Measurements from ENCODE around the gene DBNL. TPM values are rescaled to one million over a fixed set of nuclear protein-coding genes. Genes with fewer than 3 reads are reported as not detected.

The DBNL gene
- total RNA-seq, 2 donors from 2014 or later: 91.1 to 104 TPM

DNA sequence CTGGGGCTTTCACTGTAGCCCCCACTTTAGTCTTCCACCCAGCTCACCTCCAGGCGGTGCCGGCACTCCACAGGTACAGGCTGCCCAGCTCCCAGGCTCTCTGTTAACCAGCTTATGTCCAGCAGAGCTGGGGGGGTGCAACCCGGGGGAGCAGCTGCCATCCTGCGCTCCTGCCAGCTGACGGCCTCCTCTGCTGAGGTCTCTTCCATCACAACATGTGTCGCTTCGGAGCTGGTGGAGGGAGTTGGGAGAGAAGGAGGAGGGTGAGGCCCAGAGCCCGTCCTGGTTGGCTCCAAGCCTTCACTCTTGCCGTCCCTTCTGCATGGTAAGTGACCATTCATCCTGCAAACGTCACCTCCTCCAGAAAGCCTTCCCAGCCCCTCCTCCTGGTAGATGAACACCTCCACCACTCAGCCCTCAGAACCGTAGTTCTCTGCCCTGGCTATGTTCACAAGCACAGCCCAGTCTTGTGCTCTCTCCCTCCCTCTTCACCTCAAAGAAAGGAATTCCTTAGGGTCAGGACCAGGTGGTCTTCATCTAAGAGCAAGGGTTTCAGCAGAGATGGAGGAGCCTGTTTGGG lies 36.3 kb downstream of the DBNL start:
- Mint-ChIP-seq H3K36me3 (ENCODE audit: low read depth) (peaks cover 6% of the 10 kb centered on the region), H3K4me3 (peak overlapping the region; percentile 89), H3K27ac (peak overlapping the region; percentile 98), H3K4me1 (peaks cover 13% of the 10 kb centered on the region), H3K27me3 (no peaks in the 10 kb centered on the region)
- no peak for ATAC-seq
- peak in 1 of 3 donors; percentile 2 for DNase-seq
- no peaks in the 10 kb centered on the region for H3K9me3 ChIP-seq (ENCODE audit: control insufficient read depth, low read length, poor library complexity, severe bottlenecking)

DNA sequence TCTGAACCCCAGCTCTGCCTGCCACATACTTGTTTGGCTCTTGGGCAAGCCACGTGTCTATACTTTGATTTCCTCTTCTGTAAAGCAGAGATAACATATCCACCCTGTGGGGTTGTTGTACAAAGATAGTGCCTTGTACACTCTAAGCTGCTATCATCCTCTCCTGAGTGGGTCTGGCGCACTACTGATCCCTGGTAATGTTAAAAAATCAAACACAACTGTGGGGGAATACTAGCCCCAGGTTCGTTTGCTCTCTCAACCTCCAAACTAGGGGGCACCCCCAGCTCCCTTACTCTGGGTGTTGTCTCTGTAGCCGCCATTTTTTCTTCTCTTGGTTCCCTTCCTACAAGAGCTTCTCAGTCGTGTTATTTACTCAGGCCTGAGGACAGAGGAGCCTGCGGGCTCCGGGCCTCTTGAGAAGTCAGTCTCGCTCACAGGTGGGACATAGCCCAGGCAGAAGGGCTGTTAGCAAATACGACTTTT lies 36.8 kb downstream of the DBNL start:
- ATAC-seq (no peak), DNase-seq (peak in 1 of 3 donors; percentile 1)
- H3K36me3 Mint-ChIP-seq (ENCODE audit: low read depth): peaks cover 6% of the 10 kb centered on the region
- peak overlapping the region; percentile 89 for H3K4me3 Mint-ChIP-seq
- peaks cover 13% of the 10 kb centered on the region for H3K4me1 Mint-ChIP-seq
- peak overlapping the region; percentile 98 for H3K27ac Mint-ChIP-seq
- H3K9me3 ChIP-seq (ENCODE audit: control insufficient read depth, low read length, poor library complexity, severe bottlenecking): no peaks in the 10 kb centered on the region
- no peaks in the 10 kb centered on the region for H3K27me3 Mint-ChIP-seq

DNA sequence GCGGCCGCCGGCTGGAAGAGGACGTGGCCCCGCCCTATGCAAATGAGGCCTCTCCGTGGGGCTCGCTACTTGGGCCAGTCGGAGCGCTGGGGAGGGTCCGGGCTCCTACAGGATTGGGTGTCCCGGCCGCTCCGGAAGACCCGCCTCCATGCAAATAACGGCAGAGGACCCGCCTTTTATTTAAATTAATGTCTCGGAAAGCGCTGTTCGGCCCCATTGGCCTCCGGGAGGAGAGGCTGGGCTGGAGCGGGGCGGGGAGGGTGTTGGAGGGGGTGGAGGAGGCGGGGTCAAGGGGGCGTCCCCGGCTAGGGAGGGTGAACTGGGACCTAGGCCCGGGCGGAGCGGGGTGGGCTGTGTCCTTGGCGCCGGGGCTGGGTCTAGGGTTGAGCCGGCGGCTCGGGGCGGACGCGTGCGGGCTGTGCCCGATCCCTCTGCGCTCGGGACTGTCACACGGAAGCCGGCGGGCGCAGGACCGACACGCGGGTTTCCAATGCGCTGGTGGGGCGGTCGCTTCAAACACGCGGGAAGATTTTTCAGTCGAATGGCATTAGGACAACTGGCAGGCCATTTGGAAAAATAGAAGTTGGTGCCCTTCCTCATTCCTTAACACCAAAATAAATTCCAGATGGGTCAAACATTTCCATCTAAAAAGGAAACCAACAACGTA lies 38.2 kb downstream of the DBNL start:
- Mint-ChIP-seq H3K27ac (peak overlapping the region; percentile 98), H3K4me1 (peaks cover 13% of the 10 kb centered on the region), H3K36me3 (ENCODE audit: low read depth) (peaks cover 4% of the 10 kb centered on the region), H3K4me3 (peak overlapping the region; percentile 89), H3K27me3 (no peaks in the 10 kb centered on the region)
- DNase-seq (peak; percentile 94 to 98 (median 96)), ATAC-seq (peak; percentile 94)
- no peaks in the 10 kb centered on the region for H3K9me3 ChIP-seq (ENCODE audit: control insufficient read depth, low read length, poor library complexity, severe bottlenecking)

DNA sequence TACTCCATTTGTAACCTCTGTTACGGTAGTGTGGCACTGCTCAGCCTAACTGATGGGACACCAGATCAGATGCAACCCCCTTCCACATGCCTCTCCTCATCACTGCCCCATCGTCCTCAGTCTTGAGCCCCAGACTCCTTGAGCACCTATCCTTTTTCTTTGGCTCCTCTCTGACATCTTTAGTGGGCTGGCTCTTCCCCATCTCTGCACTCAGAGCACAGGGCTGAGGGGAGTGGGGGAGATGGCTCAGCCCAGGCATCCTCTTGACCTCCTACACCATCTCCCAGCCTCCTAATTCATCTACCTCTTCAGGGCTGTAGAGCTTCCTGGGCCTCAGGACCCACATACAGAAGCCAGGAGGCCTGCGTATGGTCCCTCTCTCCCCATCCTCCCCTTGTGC lies 39.3 kb downstream of the DBNL start:
- H3K9me3 ChIP-seq (ENCODE audit: control insufficient read depth, low read length, poor library complexity, severe bottlenecking): no peaks in the 10 kb centered on the region
- Mint-ChIP-seq H3K36me3 (ENCODE audit: low read depth) (no peaks in the 10 kb centered on the region), H3K4me1 (peaks cover 13% of the 10 kb centered on the region), H3K4me3 (no peak overlapping the region), H3K27me3 (no peaks in the 10 kb centered on the region), H3K27ac (no peak overlapping the region)
- no peak for ATAC-seq
- no peak for DNase-seq

DNA sequence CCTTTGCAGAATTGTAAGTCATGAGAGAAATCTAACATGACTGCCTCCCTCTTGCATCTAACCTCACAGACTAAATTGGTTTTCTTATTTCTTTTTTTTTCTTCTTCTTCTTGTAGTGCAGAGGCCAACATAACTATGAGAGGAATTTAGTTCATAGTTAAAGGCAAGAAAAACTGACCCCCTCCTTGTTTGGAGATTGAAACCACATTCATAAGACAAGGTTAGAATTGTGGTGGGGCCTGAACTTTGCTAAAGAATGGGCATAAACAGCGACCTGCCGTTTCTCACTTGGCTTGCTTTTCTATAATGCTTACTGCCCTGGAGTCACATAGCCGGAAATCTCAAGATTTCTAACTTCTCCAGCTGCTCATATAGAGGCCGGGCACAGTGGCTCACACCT lies 40.2 kb downstream of the DBNL start:
- Mint-ChIP-seq H3K27ac (no peak overlapping the region), H3K4me3 (no peak overlapping the region), H3K36me3 (ENCODE audit: low read depth) (no peaks in the 10 kb centered on the region), H3K27me3 (no peaks in the 10 kb centered on the region), H3K4me1 (peaks cover 13% of the 10 kb centered on the region)
- H3K9me3 ChIP-seq (ENCODE audit: control insufficient read depth, low read length, poor library complexity, severe bottlenecking): no peaks in the 10 kb centered on the region
- DNase-seq: no peak
- ATAC-seq: no peak

DNA sequence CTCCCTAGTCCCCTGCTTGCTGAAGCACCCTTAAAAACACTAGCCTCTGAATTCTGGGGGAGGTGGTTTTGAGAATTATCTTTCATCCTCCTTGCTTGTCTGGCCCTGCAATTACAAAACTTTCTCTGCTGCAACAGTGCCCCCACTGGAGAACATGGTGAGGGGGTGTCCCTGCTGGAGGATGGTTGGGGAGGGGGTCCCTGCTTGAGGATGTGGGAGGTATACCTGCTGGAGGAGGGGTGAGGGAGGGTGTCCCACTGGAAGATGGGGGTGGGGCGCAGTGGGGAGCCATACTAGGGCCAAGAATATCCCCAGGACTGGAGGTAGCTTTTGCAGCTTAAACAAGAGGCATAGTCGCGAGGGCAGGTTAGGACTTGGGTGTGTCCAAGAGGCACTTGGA lies 41.0 kb downstream of the DBNL start:
- Mint-ChIP-seq H3K27me3 (peaks cover under 1% of the 10 kb centered on the region), H3K4me3 (no peak overlapping the region), H3K4me1 (peaks cover 13% of the 10 kb centered on the region), H3K27ac (no peak overlapping the region), H3K36me3 (ENCODE audit: low read depth) (no peaks in the 10 kb centered on the region)
- no peak for ATAC-seq
- peak in 1 of 3 donors; percentile 4 for DNase-seq
- H3K9me3 ChIP-seq (ENCODE audit: control insufficient read depth, low read length, poor library complexity, severe bottlenecking): no peaks in the 10 kb centered on the region

DNA sequence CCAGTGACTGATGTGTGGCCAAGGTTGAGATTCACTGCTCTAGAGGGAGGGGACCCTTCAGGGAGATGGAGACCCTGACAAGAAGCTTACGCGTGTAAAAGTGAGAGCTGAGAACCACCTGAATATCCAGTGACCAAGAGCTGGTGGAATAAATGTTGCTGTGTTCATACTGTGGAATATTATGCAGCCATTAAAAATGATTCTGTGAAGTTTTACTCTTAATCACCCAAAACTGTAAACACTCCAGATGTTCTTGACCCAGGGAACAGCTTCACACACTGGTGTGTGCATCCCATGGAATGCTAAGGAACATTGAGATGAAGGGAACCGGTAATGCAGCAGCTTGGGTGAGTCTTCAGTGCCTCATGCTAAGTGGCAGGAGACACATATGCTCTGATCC lies 42.1 kb downstream of the DBNL start:
- no peaks in the 10 kb centered on the region for H3K9me3 ChIP-seq (ENCODE audit: control insufficient read depth, low read length, poor library complexity, severe bottlenecking)
- ATAC-seq: no peak
- Mint-ChIP-seq H3K36me3 (ENCODE audit: low read depth) (no peaks in the 10 kb centered on the region), H3K4me3 (no peak overlapping the region), H3K27me3 (peaks cover 7% of the 10 kb centered on the region), H3K27ac (no peak overlapping the region), H3K4me1 (peaks cover 4% of the 10 kb centered on the region)
- DNase-seq: no peak

DNA sequence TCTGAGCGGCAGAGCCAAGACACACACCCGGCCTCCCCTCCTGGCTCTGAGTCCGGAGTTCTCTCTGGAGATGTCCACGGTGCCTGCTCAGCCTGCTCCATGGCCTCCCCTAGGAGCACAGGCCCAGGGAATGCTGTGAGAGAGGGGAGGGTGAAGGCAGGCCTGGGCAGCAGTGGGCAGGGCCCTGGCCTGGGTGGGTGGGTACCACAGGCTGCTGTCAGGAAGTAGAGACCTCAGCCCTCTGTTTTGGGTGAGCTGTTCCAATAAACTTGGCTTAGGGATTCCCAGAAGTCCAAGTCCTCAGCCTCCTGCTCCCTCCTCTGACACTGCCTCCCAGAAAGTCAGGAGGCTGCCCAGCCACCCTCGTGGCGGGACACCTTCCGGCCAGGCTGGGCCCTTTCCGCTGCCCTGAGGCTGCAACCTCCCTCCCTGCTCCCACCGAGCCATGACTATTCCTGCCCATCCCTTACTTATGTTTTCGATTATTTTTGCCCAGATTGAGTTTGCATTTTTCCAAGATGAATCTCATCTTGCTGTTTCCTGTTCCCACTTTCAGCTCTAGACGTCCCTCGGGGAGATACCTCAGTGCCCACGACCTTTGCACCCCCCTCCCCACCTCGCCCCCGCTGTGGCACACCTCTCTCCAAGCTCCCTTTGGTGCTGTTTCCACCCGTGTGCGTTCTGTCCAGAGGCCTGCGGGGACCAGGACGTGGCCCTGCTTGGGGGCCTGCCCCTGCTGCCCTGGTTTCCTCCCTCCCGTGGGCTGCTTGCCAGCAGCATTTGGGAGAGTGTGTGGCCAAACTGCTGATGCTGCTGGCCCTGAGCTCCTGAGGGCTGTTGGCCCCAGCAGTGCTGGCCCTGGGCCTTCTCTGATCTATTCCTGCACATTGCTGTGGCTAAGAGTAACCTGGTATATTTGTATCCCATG lies 43.7 kb downstream of the DBNL start:
- Mint-ChIP-seq H3K4me1 (peaks cover 4% of the 10 kb centered on the region), H3K4me3 (no peak overlapping the region), H3K27me3 (peaks cover 7% of the 10 kb centered on the region), H3K27ac (no peak overlapping the region), H3K36me3 (ENCODE audit: low read depth) (no peaks in the 10 kb centered on the region)
- DNase-seq (peak in 1 of 3 donors; percentile 1), ATAC-seq (no peak)
- no peaks in the 10 kb centered on the region for H3K9me3 ChIP-seq (ENCODE audit: control insufficient read depth, low read length, poor library complexity, severe bottlenecking)

DNA sequence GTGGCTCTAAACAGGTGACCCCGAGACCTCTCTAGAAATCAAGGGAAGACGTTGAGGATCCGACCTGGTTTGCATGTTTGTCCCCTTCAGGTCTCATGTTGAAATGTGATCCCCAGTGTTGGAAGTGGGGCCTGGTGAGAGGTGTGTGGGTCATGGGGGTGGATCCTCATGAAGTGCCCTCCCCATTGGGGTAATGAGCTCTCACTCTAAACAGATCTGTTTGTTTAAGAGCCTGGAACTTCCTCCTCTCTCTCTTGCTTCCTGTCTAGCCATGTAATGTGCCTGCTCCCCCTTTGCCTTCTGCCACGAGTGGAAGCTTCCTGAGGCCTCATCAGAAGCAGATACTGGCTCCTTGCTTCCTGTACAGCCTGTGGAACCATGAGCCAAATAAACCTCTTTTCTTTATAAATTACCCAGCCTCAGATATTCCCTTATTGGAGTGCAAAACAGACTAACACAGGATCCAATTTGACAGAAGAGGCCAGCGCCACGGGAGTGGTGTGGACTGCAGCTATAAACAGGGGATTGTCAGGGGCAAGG lies 48.7 kb downstream of the DBNL start:
- ATAC-seq (no peak), DNase-seq (no peak)
- Mint-ChIP-seq H3K36me3 (ENCODE audit: low read depth) (no peaks in the 10 kb centered on the region), H3K4me3 (no peak overlapping the region), H3K27ac (no peak overlapping the region), H3K27me3 (peaks cover 15% of the 10 kb centered on the region), H3K4me1 (peaks cover 10% of the 10 kb centered on the region)
- H3K9me3 ChIP-seq (ENCODE audit: control insufficient read depth, low read length, poor library complexity, severe bottlenecking): no peaks in the 10 kb centered on the region

DNA sequence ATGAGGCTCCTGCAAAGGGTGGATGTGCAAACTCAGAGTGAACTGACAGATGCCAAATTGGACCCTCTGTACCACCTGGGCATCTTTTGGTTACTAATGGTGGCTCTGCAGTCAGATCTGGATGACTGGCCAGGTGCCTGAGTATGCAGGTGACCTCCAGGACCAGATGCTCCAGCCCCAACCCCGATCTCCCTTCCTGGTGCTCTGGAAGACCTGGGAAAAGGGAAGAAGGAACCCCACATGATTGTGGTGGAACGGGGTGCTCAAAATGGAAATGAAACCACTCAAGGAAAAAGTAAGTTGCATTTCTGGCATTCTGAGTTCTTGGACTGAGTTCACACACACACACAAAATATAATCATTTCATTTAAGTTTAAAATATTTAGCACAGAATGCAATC lies 49.9 kb downstream of the DBNL start:
- Mint-ChIP-seq H3K27ac (no peak overlapping the region), H3K4me1 (peaks cover 10% of the 10 kb centered on the region), H3K4me3 (no peak overlapping the region), H3K27me3 (peaks cover 15% of the 10 kb centered on the region), H3K36me3 (ENCODE audit: low read depth) (no peaks in the 10 kb centered on the region)
- no peak for ATAC-seq
- no peak for DNase-seq
- no peaks in the 10 kb centered on the region for H3K9me3 ChIP-seq (ENCODE audit: control insufficient read depth, low read length, poor library complexity, severe bottlenecking)

DNA sequence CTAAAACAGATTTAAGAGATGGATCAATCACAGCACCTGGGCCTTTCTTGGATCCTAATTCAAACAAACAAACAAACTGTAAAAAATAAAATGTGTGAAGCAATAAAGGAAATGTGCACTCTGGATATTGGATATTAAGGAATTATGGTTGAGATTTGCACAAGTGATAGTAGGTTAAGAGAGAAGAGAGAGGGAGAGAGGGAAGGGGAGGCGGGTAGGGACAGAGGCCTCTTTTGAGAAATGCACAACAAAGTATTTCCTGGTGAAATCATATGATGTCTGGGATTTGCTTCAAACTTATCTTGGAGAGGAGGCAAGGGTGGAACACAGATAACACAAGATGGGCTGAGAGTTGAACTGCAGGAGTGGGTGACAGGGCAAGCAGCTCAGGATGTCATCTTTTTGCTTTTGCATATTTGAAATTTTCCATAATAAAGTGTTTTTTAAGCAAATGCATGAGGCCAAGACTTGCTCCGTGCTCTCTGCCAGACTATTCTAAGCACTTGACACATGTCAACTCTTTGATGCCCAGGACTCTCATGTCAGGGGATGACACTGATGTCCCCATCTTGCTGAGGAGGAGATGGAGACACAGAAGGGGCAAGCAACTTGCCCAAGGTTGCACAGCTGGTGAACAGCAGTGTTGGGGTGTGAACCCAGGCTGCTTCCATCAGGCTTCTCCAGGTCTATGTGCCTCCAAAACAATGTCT lies 50.5 kb downstream of the DBNL start:
- Mint-ChIP-seq H3K36me3 (ENCODE audit: low read depth) (no peaks in the 10 kb centered on the region), H3K4me1 (peaks cover 10% of the 10 kb centered on the region), H3K27ac (no peak overlapping the region), H3K4me3 (peak overlapping the region; percentile 28), H3K27me3 (peaks cover 15% of the 10 kb centered on the region)
- no peak for DNase-seq
- no peaks in the 10 kb centered on the region for H3K9me3 ChIP-seq (ENCODE audit: control insufficient read depth, low read length, poor library complexity, severe bottlenecking)
- no peak for ATAC-seq

DNA sequence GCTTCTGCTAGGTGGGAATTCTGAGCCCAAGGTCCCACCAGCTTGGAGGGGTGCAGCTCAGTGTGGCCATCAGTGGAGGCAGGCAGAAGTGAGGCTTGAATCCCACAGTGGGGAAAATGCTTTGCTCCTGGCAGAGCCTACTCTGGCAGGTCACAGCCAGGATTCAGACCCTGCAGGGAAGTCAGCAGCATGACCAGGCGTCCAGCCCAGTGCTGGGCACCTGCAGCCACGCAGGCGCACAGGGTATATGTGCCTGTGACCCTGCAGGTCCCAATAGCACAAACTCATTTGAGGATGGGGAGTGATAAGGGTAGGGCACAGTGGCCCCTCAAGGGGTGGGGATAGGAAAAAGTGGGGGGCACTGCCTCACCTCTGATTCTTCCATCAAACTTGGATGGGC lies 51.3 kb downstream of the DBNL start:
- Mint-ChIP-seq H3K36me3 (ENCODE audit: low read depth) (no peaks in the 10 kb centered on the region), H3K4me3 (no peak overlapping the region), H3K4me1 (peaks cover 10% of the 10 kb centered on the region), H3K27ac (no peak overlapping the region), H3K27me3 (peaks cover 16% of the 10 kb centered on the region)
- no peak for DNase-seq
- ATAC-seq: no peak
- H3K9me3 ChIP-seq (ENCODE audit: control insufficient read depth, low read length, poor library complexity, severe bottlenecking): no peaks in the 10 kb centered on the region

Data from T-helper 17 cell (primary cell).